Measurements from ENCODE around the gene PAWR.
"Not testable (repeated sequence)": the region's sequence is repeated elsewhere in the genome, so short reads cannot be mapped to it uniquely, and the experiment has no call there.

Gene PAWR

DNA sequence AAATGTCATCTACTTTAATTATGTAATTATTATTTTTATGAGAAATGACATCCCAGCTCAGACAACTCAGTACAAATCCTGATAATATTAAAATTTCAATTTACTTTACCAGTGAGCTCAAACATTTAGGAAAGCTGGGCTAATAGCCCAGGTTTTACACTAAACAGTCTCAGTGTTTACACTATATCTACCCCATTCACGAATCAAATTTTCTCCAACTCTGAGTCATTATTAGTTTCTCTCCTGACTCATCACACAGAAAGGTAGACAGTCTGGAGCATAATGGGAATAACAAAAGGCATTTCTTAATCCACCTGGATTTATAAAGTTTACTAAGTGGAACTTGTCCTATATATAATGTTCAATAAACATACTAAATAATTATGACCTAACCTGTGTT is 5.7 kb downstream of the PAWR start:
- Histone ChIP-seq H3K36me3 (ENCODE audit: control insufficient read depth, insufficient read depth, low read length, severe bottlenecking) (no peaks in the 10 kb centered on the region), H3K4me1 (ENCODE audit: control insufficient read depth, insufficient read depth, low read length) (peaks cover 14% of the 10 kb centered on the region), H3K9ac (ENCODE audit: low read length) (no peak overlapping the region), H3K27me3 (replicated peaks; ENCODE audit: control insufficient read depth, insufficient read depth, low read length) (no peaks in the 10 kb centered on the region), H3K9me3 (ENCODE audit: control insufficient read depth, low read length) (no peaks in the 10 kb centered on the region), H3K4me3 (ENCODE audit: low read length) (no peak overlapping the region)
- DNase-seq (ENCODE audit: low read depth), result peak; percentile 61

- H3K9me3 ChIP-seq (ENCODE audit: control insufficient read depth, low read length); H3K4me3 ChIP-seq (ENCODE audit: low read length); H3K9ac ChIP-seq (ENCODE audit: low read length); H3K27me3 ChIP-seq (replicated peaks; ENCODE audit: control insufficient read depth, insufficient read depth, low read length); DNase-seq (ENCODE audit: low read depth); H3K36me3 ChIP-seq (ENCODE audit: control insufficient read depth, insufficient read depth, low read length, severe bottlenecking): not testable (repeated sequence)
- peaks cover 14% of the 10 kb centered on the region for H3K4me1 ChIP-seq (ENCODE audit: control insufficient read depth, insufficient read depth, low read length)
Measured at GRCh38 chr12:79684338-79684737, 6.4 kb downstream of the PAWR start.

DNA sequence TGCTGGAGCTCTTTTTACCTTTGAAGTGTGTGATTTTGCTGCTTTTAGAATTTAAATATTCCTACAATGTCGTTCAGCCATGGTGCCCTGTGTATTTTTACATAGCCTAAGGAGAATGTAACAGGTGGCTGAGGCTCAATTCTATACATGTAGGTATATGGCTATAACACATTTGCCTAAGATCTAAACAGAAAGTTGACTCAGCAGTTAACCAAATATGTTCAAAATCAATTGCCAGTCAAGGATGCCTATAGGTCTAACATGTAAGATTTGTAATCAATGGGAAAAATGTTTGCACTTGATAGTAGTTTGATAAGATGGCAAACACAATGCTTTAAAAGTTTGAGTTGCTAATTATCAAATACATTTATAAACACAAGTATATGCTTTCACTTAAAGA is 8.2 kb downstream of the PAWR start:
- Histone ChIP-seq H3K27me3 (replicated peaks; ENCODE audit: control insufficient read depth, insufficient read depth, low read length) (no peaks in the 10 kb centered on the region), H3K9me3 (ENCODE audit: control insufficient read depth, low read length) (no peaks in the 10 kb centered on the region), H3K9ac (ENCODE audit: low read length) (no peak overlapping the region), H3K4me1 (ENCODE audit: control insufficient read depth, insufficient read depth, low read length) (peaks cover 9% of the 10 kb centered on the region), H3K36me3 (ENCODE audit: control insufficient read depth, insufficient read depth, low read length, severe bottlenecking) (no peaks in the 10 kb centered on the region), H3K4me3 (ENCODE audit: low read length) (no peak overlapping the region)
- DNase-seq (ENCODE audit: low read depth), result no peak

DNA sequence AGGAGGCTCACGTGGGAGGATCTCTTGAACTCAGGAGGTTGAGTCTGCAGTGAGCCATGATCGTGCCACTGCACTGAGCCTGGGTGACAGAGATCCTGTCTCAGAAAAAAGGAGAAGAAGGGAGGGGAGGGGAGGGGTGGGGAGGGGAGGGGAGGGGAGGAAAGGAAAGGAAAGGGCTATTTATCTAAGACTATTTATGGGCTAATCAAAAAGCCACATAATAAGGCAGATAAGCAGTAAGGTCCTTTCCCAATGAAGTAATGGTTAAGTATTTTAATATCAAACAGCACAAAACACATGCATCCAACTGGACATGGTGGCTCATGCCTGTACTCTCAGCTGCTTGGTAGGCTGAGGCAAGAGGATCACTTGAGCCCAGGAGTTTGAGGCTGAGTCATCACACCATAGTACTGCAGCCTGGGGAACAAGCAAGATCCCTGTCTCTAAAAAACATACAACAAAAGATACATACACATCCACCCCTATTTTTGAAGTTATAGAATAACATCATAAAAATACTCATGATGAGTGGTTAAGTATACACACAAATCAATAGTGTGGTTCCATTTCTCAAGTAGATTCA is 9.7 kb downstream of the PAWR start:
- peak; percentile 59 for DNase-seq (ENCODE audit: low read depth)
- Histone ChIP-seq H3K9ac (ENCODE audit: low read length) (no peak overlapping the region), H3K4me1 (ENCODE audit: control insufficient read depth, insufficient read depth, low read length) (peaks cover 6% of the 10 kb centered on the region), H3K4me3 (ENCODE audit: low read length) (no peak overlapping the region), H3K27me3 (replicated peaks; ENCODE audit: control insufficient read depth, insufficient read depth, low read length) (no peaks in the 10 kb centered on the region), H3K9me3 (ENCODE audit: control insufficient read depth, low read length) (no peaks in the 10 kb centered on the region), H3K36me3 (ENCODE audit: control insufficient read depth, insufficient read depth, low read length, severe bottlenecking) (no peaks in the 10 kb centered on the region)

- no peak overlapping the region for H3K4me3 ChIP-seq (ENCODE audit: low read length)
- H3K4me1 ChIP-seq (ENCODE audit: control insufficient read depth, insufficient read depth, low read length), result peaks cover 4% of the 10 kb centered on the region
- no peak for DNase-seq (ENCODE audit: low read depth)
- no peaks in the 10 kb centered on the region for H3K36me3 ChIP-seq (ENCODE audit: control insufficient read depth, insufficient read depth, low read length, severe bottlenecking)
- no peaks in the 10 kb centered on the region for H3K27me3 ChIP-seq (replicated peaks; ENCODE audit: control insufficient read depth, insufficient read depth, low read length)
- H3K9ac ChIP-seq (ENCODE audit: low read length), result no peak overlapping the region
- no peaks in the 10 kb centered on the region for H3K9me3 ChIP-seq (ENCODE audit: control insufficient read depth, low read length)
Measured at GRCh38 chr12:79680051-79680450, 10.7 kb downstream of the PAWR start.

DNA sequence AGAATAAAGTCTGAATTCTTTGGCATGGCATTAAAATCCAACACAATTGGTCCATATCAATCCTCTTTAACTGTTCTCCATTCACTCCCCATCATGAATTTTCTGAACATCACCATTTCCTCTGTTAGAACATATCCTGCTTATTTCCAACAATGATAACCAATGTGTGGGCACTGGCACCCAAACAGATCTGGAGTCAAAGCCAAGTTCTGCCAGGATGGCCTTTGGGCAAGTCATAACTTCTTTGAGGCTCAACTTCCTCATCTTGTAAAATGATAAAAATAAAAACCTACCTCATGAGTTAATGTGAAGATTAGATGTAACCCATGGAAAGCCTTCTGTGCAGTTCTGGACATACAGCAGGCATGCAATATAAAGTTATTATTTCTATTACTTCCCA is 12.5 kb downstream of the PAWR start:
- Histone ChIP-seq H3K4me1 (ENCODE audit: control insufficient read depth, insufficient read depth, low read length) (no peaks in the 10 kb centered on the region), H3K4me3 (ENCODE audit: low read length) (no peak overlapping the region), H3K27me3 (replicated peaks; ENCODE audit: control insufficient read depth, insufficient read depth, low read length) (no peaks in the 10 kb centered on the region), H3K36me3 (ENCODE audit: control insufficient read depth, insufficient read depth, low read length, severe bottlenecking) (no peaks in the 10 kb centered on the region), H3K9me3 (ENCODE audit: control insufficient read depth, low read length) (no peaks in the 10 kb centered on the region), H3K9ac (ENCODE audit: low read length) (no peak overlapping the region)
- no peak for DNase-seq (ENCODE audit: low read depth)

GRCh38 chr12:79677672-79678071 is 13.1 kb downstream of the PAWR start:
- no peak overlapping the region for H3K4me3 ChIP-seq (ENCODE audit: low read length)
- DNase-seq (ENCODE audit: low read depth), result no peak
- no peaks in the 10 kb centered on the region for H3K27me3 ChIP-seq (replicated peaks; ENCODE audit: control insufficient read depth, insufficient read depth, low read length)
- no peaks in the 10 kb centered on the region for H3K36me3 ChIP-seq (ENCODE audit: control insufficient read depth, insufficient read depth, low read length, severe bottlenecking)
- no peak overlapping the region for H3K9ac ChIP-seq (ENCODE audit: low read length)
- H3K9me3 ChIP-seq (ENCODE audit: control insufficient read depth, low read length), result no peaks in the 10 kb centered on the region
- H3K4me1 ChIP-seq (ENCODE audit: control insufficient read depth, insufficient read depth, low read length), result no peaks in the 10 kb centered on the region

DNA sequence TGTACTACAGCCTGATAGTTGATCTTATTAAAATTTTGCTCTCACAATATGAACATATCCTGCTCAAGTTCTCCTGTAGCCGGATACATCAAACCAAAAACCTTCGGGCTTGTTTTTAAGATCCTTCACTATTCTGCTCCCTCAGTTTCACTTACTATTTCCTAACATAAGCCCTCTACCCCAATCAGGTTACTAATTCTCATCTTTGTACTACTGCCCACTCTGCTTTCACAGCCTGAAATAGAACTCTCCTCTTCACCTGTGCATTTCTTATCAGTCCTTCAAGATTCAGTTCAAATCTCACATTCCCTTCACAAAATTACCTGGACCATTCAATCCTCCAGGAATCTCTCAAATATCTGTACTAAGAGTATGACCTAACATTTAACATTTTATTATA is 14.2 kb downstream of the PAWR start:
- no peak for DNase-seq (ENCODE audit: low read depth)
- no peak overlapping the region for H3K9ac ChIP-seq (ENCODE audit: low read length)
- H3K4me3 ChIP-seq (ENCODE audit: low read length), result no peak overlapping the region
- H3K9me3 ChIP-seq (ENCODE audit: control insufficient read depth, low read length), result no peaks in the 10 kb centered on the region
- no peaks in the 10 kb centered on the region for H3K27me3 ChIP-seq (replicated peaks; ENCODE audit: control insufficient read depth, insufficient read depth, low read length)
- no peaks in the 10 kb centered on the region for H3K36me3 ChIP-seq (ENCODE audit: control insufficient read depth, insufficient read depth, low read length, severe bottlenecking)
- H3K4me1 ChIP-seq (ENCODE audit: control insufficient read depth, insufficient read depth, low read length), result no peaks in the 10 kb centered on the region

DNA sequence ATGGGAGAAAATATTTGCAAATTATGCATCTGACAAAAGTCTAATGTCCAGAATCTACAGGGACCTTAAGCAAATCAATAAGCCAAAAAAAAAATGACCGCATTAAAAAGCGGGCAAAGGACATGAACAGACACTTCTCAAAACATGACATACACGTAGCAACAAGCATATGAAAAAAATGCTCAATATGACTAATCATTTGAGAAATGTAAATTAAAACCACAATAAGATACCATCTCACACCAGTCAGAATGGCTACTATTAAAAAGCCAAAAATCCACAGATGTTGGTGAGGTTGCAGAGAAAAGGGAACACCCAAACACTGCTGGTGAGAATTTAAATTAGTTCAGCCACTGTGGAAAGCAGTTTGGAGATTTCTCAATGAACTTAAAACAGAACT is 16.1 kb downstream of the PAWR start:
- no peaks in the 10 kb centered on the region for H3K36me3 ChIP-seq (ENCODE audit: control insufficient read depth, insufficient read depth, low read length, severe bottlenecking)
- peaks cover 4% of the 10 kb centered on the region for H3K4me1 ChIP-seq (ENCODE audit: control insufficient read depth, insufficient read depth, low read length)
- H3K27me3 ChIP-seq (replicated peaks; ENCODE audit: control insufficient read depth, insufficient read depth, low read length), result no peaks in the 10 kb centered on the region
- no peak overlapping the region for H3K4me3 ChIP-seq (ENCODE audit: low read length)
- H3K9ac ChIP-seq (ENCODE audit: low read length), result no peak overlapping the region
- H3K9me3 ChIP-seq (ENCODE audit: control insufficient read depth, low read length), result no peaks in the 10 kb centered on the region
- peak; percentile 37 for DNase-seq (ENCODE audit: low read depth)

GRCh38 chr12:79673354-79673753 is 17.4 kb downstream of the PAWR start:
- no peak for DNase-seq (ENCODE audit: low read depth)
- Histone ChIP-seq H3K27me3 (replicated peaks; ENCODE audit: control insufficient read depth, insufficient read depth, low read length) (no peaks in the 10 kb centered on the region), H3K9me3 (ENCODE audit: control insufficient read depth, low read length) (no peaks in the 10 kb centered on the region), H3K36me3 (ENCODE audit: control insufficient read depth, insufficient read depth, low read length, severe bottlenecking) (no peaks in the 10 kb centered on the region), H3K4me3 (ENCODE audit: low read length) (no peak overlapping the region), H3K4me1 (ENCODE audit: control insufficient read depth, insufficient read depth, low read length) (peaks cover 4% of the 10 kb centered on the region), H3K9ac (ENCODE audit: low read length) (no peak overlapping the region)

DNA sequence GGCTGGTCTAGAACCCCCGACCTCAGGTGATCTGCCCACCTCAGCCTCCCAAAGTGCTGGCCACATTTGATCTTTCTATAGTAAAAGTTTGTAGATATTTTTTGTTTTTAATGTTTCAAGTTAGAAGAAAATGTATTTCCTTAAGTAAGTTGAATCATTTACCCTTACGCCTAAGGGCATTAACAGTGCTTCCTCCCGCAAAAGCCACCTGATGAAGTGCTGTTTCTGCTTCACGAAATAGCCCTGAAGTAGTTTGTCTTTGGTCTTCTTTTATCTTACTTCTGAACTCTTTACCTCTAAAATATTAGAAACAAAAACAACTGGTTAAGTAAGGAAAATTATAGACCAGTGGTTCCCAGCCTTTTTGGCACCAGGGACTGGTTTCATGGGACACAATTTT is 22.7 kb downstream of the PAWR start:
- Histone ChIP-seq H3K9me3 (ENCODE audit: control insufficient read depth, low read length) (no peaks in the 10 kb centered on the region), H3K4me3 (ENCODE audit: low read length) (no peak overlapping the region), H3K36me3 (ENCODE audit: control insufficient read depth, insufficient read depth, low read length, severe bottlenecking) (no peaks in the 10 kb centered on the region), H3K4me1 (ENCODE audit: control insufficient read depth, insufficient read depth, low read length) (peaks cover 4% of the 10 kb centered on the region), H3K27me3 (replicated peaks; ENCODE audit: control insufficient read depth, insufficient read depth, low read length) (no peaks in the 10 kb centered on the region), H3K9ac (ENCODE audit: low read length) (no peak overlapping the region)
- no peak for DNase-seq (ENCODE audit: low read depth)

DNA sequence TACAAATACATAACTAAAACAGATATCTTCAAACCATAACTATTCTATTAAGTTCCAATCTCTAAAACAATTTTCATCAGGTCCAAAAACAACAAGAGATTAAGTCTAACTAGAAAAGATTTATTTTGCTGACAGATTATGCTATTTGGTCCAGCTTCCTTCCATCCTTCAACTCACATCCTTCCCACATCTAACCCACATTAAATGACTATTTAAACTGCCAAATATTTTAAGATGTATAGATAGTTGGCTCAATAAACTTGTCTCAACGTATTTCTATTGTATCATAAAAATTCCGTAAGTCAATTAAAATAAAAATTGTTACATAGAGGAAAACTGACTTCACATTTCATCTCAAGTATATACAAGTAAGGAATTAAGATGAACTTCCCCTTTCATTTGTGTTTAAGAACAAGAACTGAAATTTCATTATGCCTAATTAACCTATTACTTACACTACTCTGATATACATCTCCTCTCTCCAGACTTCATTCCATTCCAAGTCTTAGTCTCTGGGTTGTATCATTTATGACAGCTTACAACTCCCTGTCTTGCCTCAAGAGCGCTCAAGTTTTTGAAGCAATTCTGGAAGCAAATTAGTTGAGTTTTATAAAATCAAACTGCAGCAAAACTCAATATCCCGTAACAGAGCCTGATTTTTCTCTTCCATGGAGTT is 25.4 kb downstream of the PAWR start:
- Histone ChIP-seq H3K27me3 (replicated peaks; ENCODE audit: control insufficient read depth, insufficient read depth, low read length) (no peaks in the 10 kb centered on the region), H3K4me3 (ENCODE audit: low read length) (no peak overlapping the region), H3K4me1 (ENCODE audit: control insufficient read depth, insufficient read depth, low read length) (peaks cover 4% of the 10 kb centered on the region), H3K36me3 (ENCODE audit: control insufficient read depth, insufficient read depth, low read length, severe bottlenecking) (no peaks in the 10 kb centered on the region), H3K9me3 (ENCODE audit: control insufficient read depth, low read length) (no peaks in the 10 kb centered on the region), H3K9ac (ENCODE audit: low read length) (no peak overlapping the region)
- DNase-seq (ENCODE audit: low read depth), result no peak
